Upper lobe of right lung (tissue), 1 donor: ENCODE data around the gene SYNGR4. TPM values are rescaled to one million over a fixed set of nuclear protein-coding genes. Genes with fewer than 3 reads are reported as not detected.
A peak's percentile ranks its signal among the peaks of the same experiment; 100 is the strongest.

Experiments
- ATAC-seq: fragments of 200-7000 bp; cut with Tn5 transposase; one replicate; pipeline ENCODE4 v1.9.1; 2020; ENCODE audit warnings: mild to moderate bottlenecking, moderate library complexity
- DNase-seq: peaks from one replicate; pipeline ENCODE4 v3.0.0-alpha.2; 2020
- H3K27ac ChIP-seq: fragments of 200-600 bp; one replicate; pipeline ENCODE4 v1.8.0; 2022
- H3K27me3 ChIP-seq: fragments of 200-600 bp; one replicate; pipeline ENCODE4 v1.8.0; 2022; ENCODE audit warnings: mild to moderate bottlenecking
- H3K36me3 ChIP-seq: fragments of 200-600 bp; one replicate; pipeline ENCODE4 v1.8.0; 2022
- H3K4me1 ChIP-seq: fragments of 200-600 bp; one replicate; pipeline ENCODE4 v1.8.0; 2022
- H3K4me3 ChIP-seq: fragments of 200-600 bp; one replicate; pipeline ENCODE4 v1.8.0; 2022; ENCODE audit warnings: mild to moderate bottlenecking
- H3K9me3 ChIP-seq: fragments of 200-600 bp; one replicate; pipeline ENCODE4 v1.8.0; 2022
- CTCF ChIP-seq: fragments of 200-600 bp; IDR thresholded peaks from one replicate; pipeline ENCODE4 v1.8.0; 2022; ENCODE audit warnings: antibody characterized with exemption
- intact Hi-C: fragments of 100-400 bp; cut with DNase I; formaldehyde crosslinking; loops from one replicate; pipeline ENCODE4 v1.11.0; 2022
- total RNA-seq: library from RNA; stranded (reverse); fragmentation: NEBNext Ultra II Directional; extraction: Animal tissue kit (Norgen Biotek cat#: 25700); gene quantifications from one replicate; pipeline ENCODE4 v1.2.1, GENCODE V29; 2021
- donor health status: DM: no; HTN: yes; CAD: no; lungs with severe emphysema.

Gene SYNGR4
- total RNA-seq, 1 donor from 2014 or later: not detected

- intact Hi-C loops: no loop called here
- no peak for TF ChIP-seq CTCF
- Histone ChIP-seq H3K4me3 (no peak overlapping the region), H3K9me3 (no peaks in the 10 kb centered on the region), H3K36me3 (no peaks in the 10 kb centered on the region), H3K27ac (no peak overlapping the region), H3K27me3 (no peaks in the 10 kb centered on the region), H3K4me1 (no peaks in the 10 kb centered on the region)
- DNase-seq (no peak), ATAC-seq (no peak)
Observed at GRCh38 chr19:48354332-48354992, 9.7 kb upstream of the SYNGR4 start.

- Histone ChIP-seq H3K4me3 (no peak overlapping the region), H3K36me3 (no peaks in the 10 kb centered on the region), H3K27ac (no peak overlapping the region), H3K9me3 (no peaks in the 10 kb centered on the region), H3K4me1 (no peaks in the 10 kb centered on the region), H3K27me3 (no peaks in the 10 kb centered on the region)
- intact Hi-C loops: no loop called here
- DNase-seq: no peak
- no peak for TF ChIP-seq CTCF
- no peak for ATAC-seq
Observed at GRCh38 chr19:48355365-48355954, 8.7 kb upstream of the SYNGR4 start.

GRCh38 chr19:48359123-48359522 is 5.0 kb upstream of the SYNGR4 start:
- no peaks in the 10 kb centered on the region for H3K4me1 ChIP-seq

GRCh38 chr19:48361912-48362311 is 2.3 kb upstream of the SYNGR4 start:
- no peaks in the 10 kb centered on the region for H3K9me3 ChIP-seq
- ATAC-seq (no peak), DNase-seq (no peak)
- no peaks in the 10 kb centered on the region for H3K27me3 ChIP-seq
- H3K4me3 ChIP-seq: no peak overlapping the region
- intact Hi-C loops: no loop called here
- H3K36me3 ChIP-seq: no peaks in the 10 kb centered on the region
- H3K27ac ChIP-seq: no peak overlapping the region
- H3K4me1 ChIP-seq: peaks cover 5% of the 10 kb centered on the region
- TF ChIP-seq CTCF: no peak

More at GRCh38 chr19:48359123-48359522, 5.0 kb upstream of the SYNGR4 start:
- no peaks in the 10 kb centered on the region for H3K9me3 ChIP-seq
- DNase-seq: no peak
- H3K27ac ChIP-seq: no peak overlapping the region
- no peak for TF ChIP-seq CTCF
- ATAC-seq: no peak
- no peaks in the 10 kb centered on the region for H3K27me3 ChIP-seq
- no peak overlapping the region for H3K4me3 ChIP-seq
- H3K36me3 ChIP-seq: no peaks in the 10 kb centered on the region
- intact Hi-C loops: no loop called here

- peak overlapping the region; percentile 90 for H3K27ac ChIP-seq
- peak overlapping the region; percentile 67 for H3K4me3 ChIP-seq
- peaks cover 5% of the 10 kb centered on the region for H3K4me1 ChIP-seq
- DNase-seq: peak; percentile 98
- no peaks in the 10 kb centered on the region for H3K36me3 ChIP-seq
- no peaks in the 10 kb centered on the region for H3K9me3 ChIP-seq
- intact Hi-C loops: no loop called here
- TF ChIP-seq CTCF: no peak
- no peaks in the 10 kb centered on the region for H3K27me3 ChIP-seq
- ATAC-seq: peak; percentile 92
Observed at GRCh38 chr19:48362716-48363499, 1.3 kb upstream of the SYNGR4 start.
